ENCODE results near the gene ZNF197.
A peak's percentile ranks its signal among the peaks of the same experiment; 100 is the strongest.
"Not testable (repeated sequence)": the region's sequence is repeated elsewhere in the genome, so short reads cannot be mapped to it uniquely, and the experiment has no call there.

ZNF197 gene

DNA sequence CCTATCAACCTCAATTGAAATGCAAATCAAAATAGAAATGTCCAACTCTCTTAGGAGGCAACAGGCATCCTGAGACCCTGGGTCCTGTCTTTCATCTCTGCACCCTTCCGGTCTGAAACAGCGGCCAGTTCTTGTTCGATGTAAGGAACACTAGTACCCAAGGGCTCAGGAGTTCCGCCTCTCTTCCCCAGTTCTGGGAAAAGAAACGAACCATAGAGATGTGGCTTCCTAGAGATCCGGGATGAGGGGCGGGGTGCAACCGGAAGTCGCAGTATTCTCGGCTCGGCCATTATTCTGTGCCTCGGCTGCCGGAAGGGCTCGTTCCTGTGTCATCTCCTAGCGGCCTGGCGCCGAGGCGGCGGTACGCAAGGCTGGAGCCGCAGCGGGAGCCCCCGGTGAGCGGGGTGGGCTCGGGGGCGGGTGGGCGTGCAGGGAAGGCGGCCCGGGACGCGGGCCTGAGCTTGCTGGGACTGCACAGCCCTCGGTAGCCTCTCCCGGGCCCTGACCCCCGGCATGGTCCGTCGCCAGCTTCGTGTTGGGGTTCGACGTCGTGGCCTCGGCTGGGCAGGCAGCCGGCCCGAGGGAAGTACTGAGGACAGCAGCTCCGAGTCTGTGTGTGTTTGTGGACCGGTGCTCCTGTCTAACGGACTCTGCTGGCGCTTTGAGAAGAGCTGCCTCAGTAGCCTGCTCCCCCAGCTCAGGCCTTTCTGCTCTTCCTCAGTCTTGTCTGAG is at the start of gene ZNF197:
TSS of gene ZNF197 (plus strand) at position 288 of the 732 bp plus-strand sequence. CDS start 4,119 bp downstream, outside the sequence.
- DNase-seq = peak; percentile 41 to 52

DNA sequence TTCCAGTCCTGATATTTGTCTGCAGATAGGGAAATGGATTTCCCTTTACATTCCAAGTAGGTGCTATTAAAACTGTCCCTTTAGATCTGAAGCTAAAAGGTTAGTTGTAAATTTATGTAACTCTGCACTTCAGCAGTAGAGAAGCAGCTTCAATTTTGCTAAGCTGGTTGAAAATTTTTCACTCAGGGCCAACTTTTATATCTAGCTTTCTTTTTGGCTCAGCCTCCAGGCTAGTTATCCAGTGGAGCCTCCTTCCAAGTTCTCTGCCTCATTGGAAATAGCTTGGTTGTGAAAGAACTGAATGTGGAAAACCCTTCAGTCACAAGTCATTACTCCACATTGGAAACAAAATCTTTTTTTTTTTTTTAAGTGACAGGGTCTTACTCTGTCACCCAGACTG is 48.2 kb upstream of the ZNF197 start:
- DNase-seq = no peak

DNA sequence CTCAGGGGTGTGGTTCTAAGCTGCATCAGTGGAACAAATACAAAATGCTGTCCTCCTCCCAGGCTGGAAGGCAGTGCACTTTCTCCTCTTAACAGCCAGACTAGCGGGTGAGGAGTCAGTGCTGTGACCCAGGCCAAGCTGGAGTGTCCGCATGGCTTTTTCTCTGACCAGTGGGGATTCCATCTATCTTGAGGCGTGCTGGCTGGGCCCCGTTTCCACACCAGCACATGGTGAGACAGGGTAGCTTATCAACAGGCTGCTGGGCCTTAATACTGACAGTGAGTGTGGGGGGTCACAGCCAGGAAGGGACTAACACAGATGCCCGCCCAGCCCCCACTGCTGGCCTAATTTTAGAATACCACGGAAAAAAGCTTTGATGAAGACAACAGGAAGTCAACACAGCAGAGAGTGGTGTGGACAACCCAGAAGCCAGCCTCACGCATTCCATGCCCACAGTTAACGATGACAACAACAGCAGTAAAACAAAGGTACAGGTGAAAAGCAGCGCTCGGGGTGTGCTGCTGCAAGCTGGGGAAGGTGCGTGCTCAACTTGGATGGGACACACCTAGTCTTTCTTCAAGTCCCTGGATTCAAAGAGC is 47.4 kb upstream of the ZNF197 start:
- not testable (repeated sequence) for DNase-seq

DNA sequence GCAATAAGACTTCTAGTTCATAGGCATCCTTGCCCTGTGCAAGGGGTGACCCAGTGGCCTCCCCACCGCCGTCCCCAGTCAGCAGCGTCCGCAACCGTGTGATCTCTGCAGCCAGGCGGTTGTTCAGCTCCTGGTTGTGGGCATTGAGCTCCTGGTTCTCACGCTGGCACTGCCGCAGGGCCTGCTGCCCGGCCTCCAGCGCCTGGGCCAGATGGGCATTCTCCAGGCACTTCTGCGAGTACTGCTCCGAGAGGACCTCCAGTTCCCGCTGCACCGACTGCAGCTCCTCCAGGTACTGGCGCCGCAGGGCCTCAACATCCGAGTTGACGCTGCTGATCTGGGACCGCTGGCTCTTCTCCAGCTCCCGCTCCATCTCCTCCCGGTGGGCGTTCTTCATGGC is 46.5 kb upstream of the ZNF197 start:
- DNase-seq = not testable (repeated sequence)

GRCh38 chr3:44578924-44579515 is 45.8 kb upstream of the ZNF197 start:
- DNase-seq = not testable (repeated sequence)

DNA sequence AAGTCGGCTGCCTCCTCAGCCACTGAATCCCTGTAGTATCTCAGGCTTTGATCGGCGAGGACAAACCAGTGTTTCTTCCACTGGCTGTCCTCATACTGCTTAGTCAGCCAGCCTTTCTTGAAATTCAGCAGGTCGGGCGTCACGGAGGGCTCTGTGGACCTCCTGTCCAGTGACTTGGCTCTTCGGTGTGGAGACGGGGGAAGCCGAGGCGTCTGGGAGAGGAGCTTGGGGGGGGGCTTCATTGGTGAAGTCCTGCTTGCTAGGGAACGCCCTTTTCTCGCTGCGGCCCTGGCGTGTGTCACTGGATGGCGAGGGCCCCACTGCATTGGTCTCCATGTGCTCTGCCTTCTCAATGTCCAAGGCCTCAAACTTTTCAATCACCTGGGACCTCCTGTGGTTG is 45.1 kb upstream of the ZNF197 start:
- DNase-seq = not testable (repeated sequence)

GRCh38 chr3:44580971-44581370 is 43.9 kb upstream of the ZNF197 start:
- DNase-seq = not testable (repeated sequence)

- DNase-seq = no peak
Observed at GRCh38 chr3:44584646-44585501, 40.0 kb upstream of the ZNF197 start, which contains the start of gene ZNF660. Gene ZNF660 (plus strand): TSS chr3:44584964. CDS start chr3:44594194, 9,230 bp downstream.

DNA sequence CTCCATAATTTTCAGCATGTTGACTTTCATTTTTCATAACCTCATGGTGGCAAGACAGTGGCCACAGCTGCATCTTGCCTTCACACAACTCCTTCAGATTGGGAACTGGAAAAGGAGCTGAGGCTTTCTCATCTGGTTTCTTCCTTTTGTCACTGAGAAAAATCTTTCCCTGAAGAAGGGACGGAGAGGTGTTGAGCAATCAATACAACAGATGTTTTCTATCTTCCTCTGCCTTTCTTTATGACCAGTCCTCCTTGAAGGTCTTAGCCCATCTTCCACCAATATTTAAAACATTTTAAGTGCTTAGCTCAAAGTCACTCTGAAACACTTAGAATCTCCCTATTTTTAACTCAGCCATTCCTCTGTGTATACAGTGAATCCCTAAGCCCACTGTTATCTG is 28.2 kb upstream of the ZNF197 start:
- no peak for DNase-seq

DNA sequence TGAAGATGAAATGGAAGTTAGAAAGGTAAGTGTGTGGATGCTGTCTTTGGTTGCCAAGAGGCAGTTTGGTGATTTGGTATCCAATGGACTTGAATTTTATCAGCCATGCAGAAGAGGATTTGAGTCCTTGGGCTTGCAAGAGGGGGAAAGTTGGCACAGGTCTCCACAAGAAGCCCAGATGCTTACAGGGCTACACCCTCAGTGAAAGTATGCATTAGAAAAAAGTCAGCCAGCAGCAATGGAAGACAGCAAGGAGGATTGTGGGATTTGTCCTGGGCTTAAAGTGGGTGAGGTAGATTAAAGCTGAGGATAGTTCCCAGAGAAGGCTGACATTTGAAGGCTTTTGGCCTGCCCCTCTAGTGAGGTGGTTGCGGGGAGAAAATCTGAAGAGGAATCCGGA is 23.1 kb upstream of the ZNF197 start:
- DNase-seq = no peak

DNA sequence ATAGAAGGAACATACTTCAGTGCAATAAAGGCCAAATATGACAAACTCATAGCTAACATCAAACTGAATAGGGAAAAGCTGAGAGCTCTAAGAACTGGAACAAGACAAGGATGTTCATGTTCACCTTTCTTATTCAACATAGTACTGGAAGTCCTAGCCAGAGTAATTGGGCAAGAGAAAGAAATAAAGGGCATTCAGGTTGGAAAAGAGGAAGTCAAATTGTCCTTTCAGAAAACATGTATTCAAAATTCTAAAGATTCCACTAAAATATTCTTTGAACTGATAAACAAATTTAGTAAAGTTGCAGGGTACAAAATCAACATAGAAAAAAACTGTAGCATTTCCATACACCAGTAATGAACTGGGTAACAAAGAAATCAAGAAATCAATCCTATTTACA is 12.2 kb upstream of the ZNF197 start:
- no peak for DNase-seq

- no peak for DNase-seq
Observed at GRCh38 chr3:44628716-44629115, 3.9 kb downstream of the ZNF197 start.

DNA sequence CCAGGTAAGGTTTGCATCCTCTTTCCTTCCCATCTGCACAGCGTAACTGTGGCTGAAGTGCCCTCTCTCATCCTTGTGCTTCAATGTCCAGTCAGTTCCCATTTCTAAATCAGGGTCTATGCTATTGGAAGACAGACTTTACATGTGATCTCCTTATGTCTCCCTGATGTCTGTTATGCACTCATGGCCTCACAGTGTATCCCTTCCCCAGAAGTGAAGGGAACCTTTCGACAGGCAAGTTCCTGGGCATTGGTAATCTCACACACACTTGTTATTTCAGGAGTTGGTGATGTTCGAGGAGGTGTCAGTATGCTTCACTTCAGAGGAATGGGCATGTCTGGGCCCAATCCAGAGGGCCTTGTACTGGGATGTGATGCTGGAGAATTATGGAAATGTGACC is 7.4 kb downstream of the ZNF197 start:
- no peak for DNase-seq

DNA sequence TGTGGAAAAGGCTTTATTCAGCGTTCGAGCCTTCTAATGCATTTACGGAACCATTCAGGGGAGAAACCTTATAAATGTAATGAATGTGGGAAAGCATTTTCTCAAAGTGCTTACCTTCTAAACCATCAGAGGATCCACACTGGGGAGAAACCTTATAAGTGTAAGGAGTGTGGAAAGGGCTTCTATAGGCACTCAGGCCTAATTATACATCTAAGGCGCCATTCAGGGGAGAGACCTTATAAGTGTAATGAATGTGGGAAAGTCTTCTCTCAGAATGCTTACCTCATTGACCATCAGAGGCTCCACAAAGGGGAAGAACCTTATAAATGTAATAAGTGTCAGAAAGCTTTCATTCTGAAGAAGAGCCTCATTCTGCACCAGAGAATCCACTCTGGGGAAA is 17.5 kb downstream of the ZNF197 start:
- no peak for DNase-seq

GRCh38 chr3:44643024-44643423 is 18.2 kb downstream of the ZNF197 start:
- no peak for DNase-seq

DNA sequence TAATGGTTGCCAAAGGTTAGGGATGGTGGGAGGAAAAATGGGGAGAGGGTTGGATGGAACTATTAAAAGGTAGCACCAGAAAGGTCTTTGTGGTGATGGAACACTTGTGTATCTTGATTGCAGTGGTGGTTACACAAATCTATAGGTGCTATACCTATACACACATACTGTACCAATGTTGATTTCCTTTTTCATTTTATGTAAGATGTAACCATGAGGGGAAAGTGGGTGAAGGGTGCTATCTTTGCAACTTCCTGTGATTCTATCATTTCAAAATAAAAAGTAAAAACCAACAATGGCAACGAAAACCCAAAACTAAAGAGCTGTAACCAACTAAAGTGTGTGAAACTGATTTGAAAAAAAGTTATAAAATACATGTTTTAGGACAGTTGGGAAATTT is 22.9 kb downstream of the ZNF197 start:
- DNase-seq = no peak

DNA sequence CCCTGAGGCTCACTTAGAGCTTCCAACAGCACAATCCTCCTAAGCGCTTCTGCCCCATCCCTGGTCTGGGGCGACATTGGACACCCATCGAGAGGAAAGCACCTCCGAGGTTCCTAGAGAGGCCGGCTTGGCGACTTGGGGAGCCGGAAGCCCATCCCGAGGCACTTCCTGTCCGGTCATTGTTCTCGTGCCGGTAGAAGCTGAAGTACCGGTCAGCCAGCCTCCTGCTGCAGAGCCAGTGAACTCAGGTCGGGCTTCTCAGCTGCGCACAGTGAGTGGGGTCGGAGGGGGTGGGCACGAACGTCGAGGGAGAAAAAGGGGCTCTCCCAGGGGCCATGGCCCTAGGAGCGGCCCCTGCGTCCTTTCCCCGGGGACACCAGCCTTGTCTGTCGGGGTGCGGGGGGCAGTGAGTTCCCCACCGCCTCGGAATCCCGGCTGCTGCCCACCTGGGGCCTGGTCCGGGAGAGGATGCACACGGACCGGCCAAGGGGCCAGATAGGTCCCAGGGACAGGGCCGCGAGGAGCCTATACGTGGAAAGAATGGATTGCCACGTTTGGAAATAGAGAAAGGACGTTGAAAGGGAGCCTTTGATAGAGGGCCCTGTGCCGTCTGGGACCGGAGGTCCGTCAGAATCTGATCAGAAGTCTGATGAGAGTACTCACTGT is 23.9 kb downstream of the ZNF197 start, which contains the start of gene ZNF35:
TSS of gene ZNF35 (plus strand) at position 169 of the 666 bp plus-strand sequence. CDS start 2,336 bp downstream, outside the sequence.
- DNase-seq = peak in 1 of 2 donors; percentile 8

GRCh38 chr3:44649709-44650108 is 24.9 kb downstream of the ZNF197 start:
- no peak for DNase-seq

- no peak for DNase-seq
Observed at GRCh38 chr3:44654039-44654438, 29.2 kb downstream of the ZNF197 start.

DNA sequence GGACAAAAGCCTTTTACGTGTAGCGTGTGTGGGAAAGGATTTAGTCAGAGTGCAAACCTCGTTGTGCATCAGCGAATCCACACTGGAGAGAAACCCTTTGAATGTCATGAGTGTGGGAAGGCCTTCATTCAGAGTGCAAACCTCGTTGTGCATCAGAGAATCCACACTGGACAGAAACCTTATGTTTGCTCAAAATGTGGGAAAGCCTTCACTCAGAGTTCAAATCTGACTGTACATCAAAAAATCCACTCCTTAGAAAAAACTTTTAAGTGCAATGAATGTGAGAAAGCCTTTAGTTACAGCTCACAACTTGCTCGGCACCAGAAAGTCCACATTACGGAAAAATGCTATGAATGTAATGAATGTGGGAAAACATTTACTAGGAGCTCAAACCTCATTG is 34.2 kb downstream of the ZNF197 start:
- no peak for DNase-seq

GRCh38 chr3:44659434-44659833 is 34.6 kb downstream of the ZNF197 start:
- no peak for DNase-seq

DNA sequence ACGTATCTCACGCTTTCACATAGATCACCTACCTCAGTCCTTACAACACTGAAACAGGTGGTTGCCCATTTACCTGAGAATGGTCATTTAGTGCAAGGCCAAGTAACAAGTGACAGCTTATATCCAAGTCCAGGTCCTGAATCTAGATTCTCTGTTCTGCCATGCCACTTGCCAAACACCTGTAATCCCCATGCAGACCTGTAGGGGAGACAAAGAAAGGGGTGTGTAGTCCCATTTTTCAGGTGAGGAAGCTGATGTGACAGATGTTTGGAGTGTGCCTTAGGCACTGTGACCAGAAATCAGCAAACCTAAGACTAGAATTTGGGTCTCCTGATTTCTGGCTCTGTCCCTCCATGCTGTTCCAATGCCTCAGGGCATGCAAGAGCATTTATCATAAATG is 36.4 kb downstream of the ZNF197 start:
- no peak for DNase-seq

Measured in activated CD4-positive, alpha-beta T cell treated with anti-CD3 and anti-CD28 coated beads for 4 hours (primary cell).